Measurements from ENCODE around the gene DFFA. TPM values are rescaled to one million over a fixed set of nuclear protein-coding genes. Genes with fewer than 3 reads are reported as not detected.

Gene DFFA
- total RNA-seq, 1 donor from 2014 or later, result 39.0 TPM

DNA sequence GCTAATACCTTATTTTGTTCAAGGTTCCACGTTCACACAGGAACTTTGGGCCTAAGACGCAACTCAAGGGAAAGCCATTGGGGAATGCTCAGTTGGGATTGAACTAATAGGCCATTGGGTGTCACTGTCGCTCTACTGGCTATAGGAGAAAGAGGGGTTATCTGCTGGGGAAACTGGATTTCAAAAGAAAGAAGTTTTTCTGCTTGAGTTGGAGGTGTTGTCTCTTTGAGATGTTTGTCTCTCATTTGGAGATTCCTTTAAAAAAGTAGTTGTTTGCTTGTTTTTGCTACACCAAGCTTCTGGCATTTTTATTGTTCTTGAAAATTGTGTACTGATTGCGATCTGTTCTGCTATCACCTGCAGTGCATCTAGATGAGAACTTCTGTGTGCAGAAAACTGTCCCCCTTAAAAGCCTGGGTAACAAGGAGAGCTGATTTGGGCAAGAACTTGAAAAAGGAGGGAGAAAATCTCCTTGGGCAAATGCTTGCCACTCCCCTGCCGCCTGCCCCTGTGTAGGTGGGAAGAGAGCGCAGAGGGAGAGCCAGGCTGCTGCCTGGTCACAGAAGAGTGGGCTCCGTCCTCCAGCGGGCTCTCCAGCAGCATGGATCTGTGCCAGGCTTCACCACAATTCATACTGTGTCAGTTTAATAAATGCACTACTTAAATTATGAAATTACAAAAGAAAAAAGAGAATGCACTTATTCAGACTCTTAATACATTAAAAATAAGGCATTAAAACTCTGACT is 42.3 kb upstream of the DFFA start:
- CTCF ChIA-PET, result no interaction called here
- TF ChIP-seq, protein P1, sequence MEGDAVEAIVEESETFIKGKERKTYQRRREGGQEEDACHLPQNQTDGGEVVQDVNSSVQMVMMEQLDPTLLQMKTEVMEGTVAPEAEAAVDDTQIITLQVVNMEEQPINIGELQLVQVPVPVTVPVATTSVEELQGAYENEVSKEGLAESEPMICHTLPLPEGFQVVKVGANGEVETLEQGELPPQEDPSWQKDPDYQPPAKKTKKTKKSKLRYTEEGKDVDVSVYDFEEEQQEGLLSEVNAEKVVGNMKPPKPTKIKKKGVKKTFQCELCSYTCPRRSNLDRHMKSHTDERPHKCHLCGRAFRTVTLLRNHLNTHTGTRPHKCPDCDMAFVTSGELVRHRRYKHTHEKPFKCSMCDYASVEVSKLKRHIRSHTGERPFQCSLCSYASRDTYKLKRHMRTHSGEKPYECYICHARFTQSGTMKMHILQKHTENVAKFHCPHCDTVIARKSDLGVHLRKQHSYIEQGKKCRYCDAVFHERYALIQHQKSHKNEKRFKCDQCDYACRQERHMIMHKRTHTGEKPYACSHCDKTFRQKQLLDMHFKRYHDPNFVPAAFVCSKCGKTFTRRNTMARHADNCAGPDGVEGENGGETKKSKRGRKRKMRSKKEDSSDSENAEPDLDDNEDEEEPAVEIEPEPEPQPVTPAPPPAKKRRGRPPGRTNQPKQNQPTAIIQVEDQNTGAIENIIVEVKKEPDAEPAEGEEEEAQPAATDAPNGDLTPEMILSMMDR (IDR thresholded peaks at IDR 0.05), result no peak
- ATAC-seq (ENCODE audit: low read depth) (no peak), DNase-seq (no peak)
- Mint-ChIP-seq H3K4me1 (peaks cover 38% of the 10 kb centered on the region), H3K36me3 (ENCODE audit: low read depth) (peaks cover 12% of the 10 kb centered on the region), H3K4me3 (no peak overlapping the region), H3K27ac (no peak overlapping the region), H3K27me3 (no peaks in the 10 kb centered on the region), H3K9me3 (no peaks in the 10 kb centered on the region)
- intact Hi-C loops (cut with micrococcal nuclease), result loop anchor here (5.0 kb wide), 1 partner anchor 43 kb away; no protein-coding TSS in a partner anchor
- POLR2A ChIA-PET, result no interaction called here

DNA sequence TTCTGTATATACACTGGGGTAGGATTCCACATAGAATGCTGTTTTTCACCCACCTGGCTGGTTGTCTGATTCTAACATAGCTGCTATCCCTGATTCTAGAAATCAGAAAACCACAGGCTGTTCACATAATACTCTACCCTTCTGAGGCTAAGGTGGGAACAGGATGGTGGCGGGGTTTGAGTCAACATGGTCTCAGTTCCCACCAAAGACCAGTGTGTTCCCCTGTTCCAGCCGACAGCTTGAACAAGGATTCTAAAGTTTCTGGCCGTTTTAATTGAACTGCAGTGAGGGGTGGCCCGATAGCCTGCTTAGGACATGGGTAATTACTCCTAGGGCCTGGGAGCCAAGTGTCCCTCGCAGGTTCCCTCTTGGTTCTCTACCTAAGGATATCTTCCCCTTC is 40.9 kb upstream of the DFFA start:
- H3K27ac Mint-ChIP-seq, result no peak overlapping the region
- CTCF ChIA-PET, result no interaction called here
- no peak for ATAC-seq (ENCODE audit: low read depth)
- no peak overlapping the region for H3K4me3 Mint-ChIP-seq
- intact Hi-C loops (cut with micrococcal nuclease), result loop anchor here (5.0 kb wide), 1 partner anchor 44 kb away; no protein-coding TSS in a partner anchor
- H3K9me3 Mint-ChIP-seq, result no peaks in the 10 kb centered on the region
- H3K27me3 Mint-ChIP-seq, result no peaks in the 10 kb centered on the region
- POLR2A ChIA-PET, result no interaction called here
- H3K36me3 Mint-ChIP-seq (ENCODE audit: low read depth), result peaks cover 10% of the 10 kb centered on the region
- H3K4me1 Mint-ChIP-seq, result peaks cover 42% of the 10 kb centered on the region
- no peak for DNase-seq
- TF ChIP-seq, protein P1 (IDR thresholded peaks at IDR 0.05), result no peak

DNA sequence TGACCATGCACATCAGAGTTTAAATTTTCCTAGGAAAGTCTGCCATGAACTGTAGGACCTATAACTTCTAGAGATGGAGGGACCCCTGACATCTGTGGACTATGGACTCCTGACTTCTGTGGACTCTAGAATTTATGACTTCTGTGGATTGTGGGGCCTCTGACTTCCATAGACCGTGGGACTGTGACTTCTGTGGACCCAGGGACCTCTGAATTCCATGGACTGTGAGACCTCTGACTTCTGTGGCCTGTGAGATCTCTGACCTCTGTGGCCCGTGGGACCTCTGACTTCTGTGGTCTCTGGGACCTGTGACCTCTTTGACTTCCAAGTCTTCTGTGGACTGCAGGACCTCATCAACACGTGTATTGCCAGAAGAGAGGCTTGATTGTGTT is 39.2 kb upstream of the DFFA start:
- peaks cover 51% of the 10 kb centered on the region for H3K4me1 Mint-ChIP-seq
- H3K9me3 Mint-ChIP-seq, result no peaks in the 10 kb centered on the region
- CTCF ChIA-PET, result interaction anchor here (6.8 kb wide), 1 partner anchor 17 kb away, joined by 50 read pairs; no protein-coding TSS in a partner anchor
- DNase-seq (no peak), ATAC-seq (ENCODE audit: low read depth) (no peak)
- no peak overlapping the region for H3K4me3 Mint-ChIP-seq
- POLR2A ChIA-PET, result interaction anchor here (0.5 to 1.3 kb wide), 3 partner anchors 9 to 17 kb away, joined by 3 to 5 read pairs (median 4); no protein-coding TSS in a partner anchor
- no peaks in the 10 kb centered on the region for H3K27me3 Mint-ChIP-seq
- peak overlapping the region; percentile 67 for H3K27ac Mint-ChIP-seq
- TF ChIP-seq, protein P1 (IDR thresholded peaks at IDR 0.05), result no peak
- peaks cover 9% of the 10 kb centered on the region for H3K36me3 Mint-ChIP-seq (ENCODE audit: low read depth)
- intact Hi-C loops (cut with micrococcal nuclease), result loop anchor here (5.0 kb wide), 1 partner anchor 46 kb away; no protein-coding TSS in a partner anchor

DNA sequence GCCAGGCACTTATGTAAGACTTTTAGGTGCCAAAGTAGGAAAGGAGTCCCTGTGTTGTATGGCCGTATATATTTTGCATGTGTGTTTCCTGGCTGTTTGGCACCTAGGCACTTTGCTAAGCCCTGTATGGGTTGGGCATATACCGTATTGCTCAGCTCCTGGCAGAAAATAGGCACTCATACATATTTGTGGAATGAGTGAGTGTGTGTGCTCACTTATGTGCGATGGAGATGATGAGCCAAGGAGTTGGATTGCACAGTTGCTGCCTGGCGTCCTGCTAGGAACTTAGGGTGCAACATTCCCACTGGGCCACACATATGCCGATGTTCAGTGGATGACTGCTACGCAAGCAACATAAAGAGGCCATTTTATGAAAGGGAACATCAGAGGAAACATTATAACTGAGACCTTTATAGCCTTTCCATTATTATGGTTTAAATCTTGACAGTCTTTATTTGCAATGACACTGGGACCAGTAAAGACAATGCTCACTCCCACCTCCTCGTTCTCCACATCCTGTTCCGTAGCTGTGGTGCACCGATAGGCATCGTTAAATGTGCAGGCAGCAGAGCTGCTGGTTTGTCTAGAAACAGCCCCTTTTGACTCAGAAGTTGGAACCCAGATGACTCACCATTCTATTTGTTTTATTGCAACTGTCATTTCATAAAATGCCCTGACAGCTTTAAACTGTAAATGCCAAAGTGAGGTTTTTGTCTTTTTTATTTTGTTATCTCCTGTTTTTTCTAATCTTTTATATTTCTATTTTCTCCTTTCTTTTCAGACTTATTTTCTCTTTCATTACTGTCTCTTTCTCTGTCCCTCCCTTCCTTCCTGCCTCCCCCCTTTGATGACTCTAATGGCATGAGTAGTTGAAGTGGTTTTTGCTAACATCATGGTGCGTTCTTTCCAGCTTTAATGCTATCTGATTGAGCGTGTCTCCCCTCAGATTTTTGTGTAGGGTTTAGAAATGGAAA is 38.5 kb upstream of the DFFA start:
- Mint-ChIP-seq H3K4me1 (peaks cover 47% of the 10 kb centered on the region), H3K36me3 (ENCODE audit: low read depth) (peaks cover 9% of the 10 kb centered on the region), H3K27me3 (no peaks in the 10 kb centered on the region), H3K4me3 (peak overlapping the region; percentile 48), H3K9me3 (no peaks in the 10 kb centered on the region), H3K27ac (peak overlapping the region; percentile 67)
- ChIA-PET POLR2A (interaction anchor here (0.5 to 1.4 kb wide), 6 partner anchors 9 to 1399 kb away, joined by 3 to 5 read pairs (median 4); partner anchors contain the start of genes CLCN6 and MTHFR), CTCF (interaction anchor here (6.8 kb wide), 1 partner anchor 17 kb away, joined by 50 read pairs; no protein-coding TSS in a partner anchor)
- ATAC-seq (ENCODE audit: low read depth) (peak; percentile 89), DNase-seq (no peak)
- intact Hi-C loops (cut with micrococcal nuclease), result loop anchor here (5.0 kb wide), 1 partner anchor 46 kb away; no protein-coding TSS in a partner anchor
- TF ChIP-seq, protein P1 (IDR thresholded peaks at IDR 0.05), result no peak

All from activated B cell treated with CpG ODN at 0.5 μM for 24 hours (primary cell).